CD14-positive monocyte (primary cell): ENCODE data around the gene RNF220. TPM values are rescaled to one million over a fixed set of nuclear protein-coding genes. Genes with fewer than 3 reads are reported as not detected.
A peak's percentile ranks its signal among the peaks of the same experiment; 100 is the strongest.
"Not testable (repeated sequence)": the region's sequence is repeated elsewhere in the genome, so short reads cannot be mapped to it uniquely, and the experiment has no call there.

ENCODE experiments used
- DNase-seq, 3 donors: peaks; one replicate each; pipeline ENCODE4 v3.0.0-alpha.2; 2011 to 2022
- H2AFZ ChIP-seq: 2 replicates; pipeline ENCODE4 v1.6.0; 2012; ENCODE audit warnings: mild to moderate bottlenecking, low read depth, low read length, inconsistent platforms; ENCODE audit not compliant: insufficient read depth, poor library complexity, severe bottlenecking
- H3K27ac ChIP-seq, 2 donors: 1 replicate in 1 of 2; 2 replicates in 1 of 2; pipeline ENCODE4 v1.5.1; 2012 to 2013; ENCODE audit warnings: low read length in 2 of 2, control low read depth in 1 of 2, inconsistent platforms in 1 of 2, low read depth in 1 of 2, mild to moderate bottlenecking in 1 of 2
- H3K27me3 ChIP-seq, 2 donors: one replicate each; pipeline versions ENCODE4 v1.6.0 to v1.6.1; 2011 to 2013; ENCODE audit warnings: low read length in 2 of 2; ENCODE audit not compliant: control insufficient read depth in 2 of 2, insufficient read depth in 2 of 2
- H3K36me3 ChIP-seq, 2 donors: replicated peaks in 1 of 2; 1 replicate in 1 of 2; 2 replicates in 1 of 2; pipeline versions ENCODE4 v1.5.1 to v1.6.1; 2012 to 2013; ENCODE audit warnings: low read length in 2 of 2, control low read depth in 1 of 2, inconsistent platforms in 1 of 2, mild to moderate bottlenecking in 1 of 2; ENCODE audit not compliant: insufficient read depth in 2 of 2, control insufficient read depth in 1 of 2
- H3K4me1 ChIP-seq, 2 donors: 1 replicate in 1 of 2; 2 replicates in 1 of 2; pipeline versions ENCODE4 v1.5.1 to v1.6.1; 2012 to 2013; ENCODE audit warnings: low read length in 2 of 2, control low read depth in 1 of 2, inconsistent platforms in 1 of 2, mild to moderate bottlenecking in 1 of 2, moderate library complexity in 1 of 2; ENCODE audit not compliant: insufficient read depth in 2 of 2, control insufficient read depth in 1 of 2
- H3K4me2 ChIP-seq: replicated peaks from 2 replicates; pipeline ENCODE3; 2012; ENCODE audit warnings: low read length, moderate library complexity, mild to moderate bottlenecking; ENCODE audit not compliant: poor library complexity, severe bottlenecking; ENCODE audit errors: extremely low read depth
- H3K4me3 ChIP-seq, 3 experiments: fragments of 200-600 bp in 1 of 3; sonication (generic) in 1 of 3; replicated peaks in 1 of 3; 1 replicate in 2 of 3; 2 replicates in 1 of 3; pipeline ENCODE4 v1.5.1; 2011 to 2013; ENCODE audit warnings: low read length in 3 of 3, mild to moderate bottlenecking in 3 of 3, control low read depth in 2 of 3, low read depth in 2 of 3, inconsistent platforms in 1 of 3, moderate library complexity in 1 of 3
- H3K79me2 ChIP-seq: 2 replicates; pipeline ENCODE4 v1.6.0; 2012; ENCODE audit warnings: mild to moderate bottlenecking, control low read depth, inconsistent platforms, low read length, moderate library complexity; ENCODE audit not compliant: insufficient read depth
- H3K9ac ChIP-seq: 2 replicates; pipeline ENCODE4 v1.6.0; 2017; ENCODE audit warnings: low read length, mild to moderate bottlenecking; ENCODE audit not compliant: insufficient read depth, poor library complexity, severe bottlenecking
- H3K9me3 ChIP-seq, 2 donors: replicated peaks in 1 of 2; 1 replicate in 1 of 2; 2 replicates in 1 of 2; pipeline versions ENCODE4 v1.5.1 to v1.6.1; 2012 to 2013; ENCODE audit warnings: low read length in 2 of 2, control low read depth in 1 of 2; ENCODE audit not compliant: control insufficient read depth in 1 of 2, insufficient read depth in 1 of 2
- H4K20me1 ChIP-seq: 2 replicates; pipeline ENCODE4 v1.6.0; 2012; ENCODE audit warnings: mild to moderate bottlenecking, low read length, control low read depth, moderate library complexity; ENCODE audit not compliant: insufficient read depth
- H3K27ac Mint-ChIP-seq, 7 donors: one replicate each; pipeline ENCODE4 v1.8.0; 2020; ENCODE audit warnings: mild to moderate bottlenecking in 7 of 7, mixed read lengths in 7 of 7, moderate library complexity in 6 of 7, inconsistent platforms in 2 of 7
- H3K27me3 Mint-ChIP-seq, 3 donors: one replicate each; pipeline ENCODE4 v1.8.0; 2021 to 2022; ENCODE audit warnings: low read depth in 3 of 3, mild to moderate bottlenecking in 3 of 3, mixed read lengths in 3 of 3, moderate library complexity in 3 of 3, inconsistent platforms in 1 of 3
- H3K36me3 Mint-ChIP-seq, 2 donors: one replicate each; pipeline ENCODE4 v1.8.0; 2020; ENCODE audit warnings: mixed read lengths in 2 of 2, inconsistent platforms in 1 of 2, mild to moderate bottlenecking in 1 of 2
- H3K4me1 Mint-ChIP-seq: one replicate; pipeline ENCODE4 v1.8.0; 2020; ENCODE audit warnings: mild to moderate bottlenecking, mixed read lengths
- H3K4me3 Mint-ChIP-seq, 2 donors: one replicate each; pipeline ENCODE4 v1.8.0; 2020; ENCODE audit warnings: mild to moderate bottlenecking in 2 of 2, mixed read lengths in 2 of 2, moderate library complexity in 1 of 2
- H3K9me3 Mint-ChIP-seq, 7 donors: one replicate each; pipeline ENCODE4 v1.8.0; 2020 to 2022; ENCODE audit warnings: mixed read lengths in 7 of 7, mild to moderate bottlenecking in 6 of 7, moderate library complexity in 6 of 7, inconsistent platforms in 2 of 7
- CTCF ChIP-seq: fragments of 200-600 bp; IDR thresholded peaks from one replicate; pipeline ENCODE4 v1.8.0; 2022; ENCODE audit warnings: antibody characterized with exemption, mild to moderate bottlenecking
- WGBS: methylation state at CpG from one replicate; pipeline ENCODE4 v1.1.5; 2013; ENCODE audit warnings: missing lambda C conversion rate; ENCODE audit not compliant: insufficient coverage; 5-methylcytosine and 5-hydroxymethylcytosine counted together
- intact Hi-C, 2 donors: fragments of 100-400 bp; cut with micrococcal nuclease; formaldehyde crosslinking; loops; one replicate each; pipeline versions ENCODE4 v1.15.0 to v1.15.1; 2023
- polyA plus RNA-seq, 3 donors: library from polyadenylated mRNA; depleted of rRNA in 1 of 3; unstranded in 2 of 3; stranded (reverse) in 1 of 3; fragments of 300-500 nt in 2 of 3; fragments of >200 nt in 1 of 3; fragmentation: Illumina TruSeq in 2 of 3; gene quantifications; 1 replicate in 2 of 3; 2 replicates in 1 of 3; pipeline ENCODE4 v1.2.3, GENCODE V29; 2012 to 2021

RNF220 gene
- polyA plus RNA-seq, 3 donors = 39.4 to 133 (median 49.4) TPM

GRCh38 chr1:44663417-44663816 is 258.4 kb downstream of the RNF220 start:
- peaks cover 12 to 24% of the 10 kb centered on the region in 2 donors for H3K36me3 Mint-ChIP-seq

GRCh38 chr1:44664730-44665370 is 259.8 kb downstream of the RNF220 start:
- no peak for DNase-seq
- Histone ChIP-seq H3K27me3 (no peaks in the 10 kb centered on the region), H3K4me2 (no peak overlapping the region), H2AFZ (no peak overlapping the region), H4K20me1 (no peaks in the 10 kb centered on the region), H3K9ac (no peak overlapping the region), H3K4me1 (peaks cover 4 to 10% of the 10 kb centered on the region in 2 donors), H3K4me3 (no peak overlapping the region), H3K36me3 (peaks cover 0 to 5% of the 10 kb centered on the region in 2 donors), H3K79me2 (no peaks in the 10 kb centered on the region), H3K9me3 (no peaks in the 10 kb centered on the region), H3K27ac (no peak overlapping the region)
- TF ChIP-seq CTCF = no peak
- Mint-ChIP-seq H3K36me3 (peaks cover 10 to 22% of the 10 kb centered on the region in 2 donors), H3K4me1 (peaks cover 15% of the 10 kb centered on the region), H3K9me3 (no peaks in the 10 kb centered on the region), H3K4me3 (no peak overlapping the region), H3K27me3 (peaks cover 0 to 3% (median 2%) of the 10 kb centered on the region in 3 donors), H3K27ac (no peak overlapping the region)
- 41% methylated on average over 11 of the region's 12 CpGs for WGBS
- intact Hi-C loops = no loop called here

More at GRCh38 chr1:44663417-44663816, 258.4 kb downstream of the RNF220 start:
- WGBS = 89% methylated on average over 5 of the region's 5 CpGs
- intact Hi-C loops = no loop called here
- no peak overlapping the region for H3K9ac ChIP-seq
- Mint-ChIP-seq H3K4me1 (peaks cover 15% of the 10 kb centered on the region), H3K27ac (peak overlapping the region in 1 of 7 donors; percentile 43), H3K9me3 (no peaks in the 10 kb centered on the region), H3K27me3 (peaks cover 0 to 5% (median 2%) of the 10 kb centered on the region in 3 donors), H3K4me3 (no peak overlapping the region)
- H3K4me3 ChIP-seq = no peak overlapping the region
- H4K20me1 ChIP-seq = no peaks in the 10 kb centered on the region
- no peaks in the 10 kb centered on the region for H3K9me3 ChIP-seq
- TF ChIP-seq CTCF = no peak
- H3K4me1 ChIP-seq = peaks cover 4 to 10% of the 10 kb centered on the region in 2 donors
- no peaks in the 10 kb centered on the region for H3K27me3 ChIP-seq
- H3K4me2 ChIP-seq = no peak overlapping the region
- H2AFZ ChIP-seq = no peak overlapping the region
- H3K27ac ChIP-seq = no peak overlapping the region
- H3K79me2 ChIP-seq = no peaks in the 10 kb centered on the region
- no peak for DNase-seq
- H3K36me3 ChIP-seq = no peaks in the 10 kb centered on the region

- H3K9ac ChIP-seq, H3K9me3 ChIP-seq, H3K4me3 Mint-ChIP-seq, H3K27ac Mint-ChIP-seq, H3K27me3 Mint-ChIP-seq, H4K20me1 ChIP-seq, H2AFZ ChIP-seq, H3K36me3 ChIP-seq, DNase-seq, H3K4me2 ChIP-seq, H3K27me3 ChIP-seq, H3K27ac ChIP-seq, H3K4me3 ChIP-seq, intact Hi-C loops, H3K9me3 Mint-ChIP-seq: not testable (repeated sequence)
- Mint-ChIP-seq H3K36me3 (peaks cover 15 to 29% of the 10 kb centered on the region in 2 donors), H3K4me1 (peaks cover 24% of the 10 kb centered on the region)
- peaks cover 15 to 20% of the 10 kb centered on the region in 2 donors for H3K4me1 ChIP-seq
- peaks cover 11% of the 10 kb centered on the region for H3K79me2 ChIP-seq
- no CpG with 5 or more reads among the region's 1 CpG for WGBS
Observed at GRCh38 chr1:44666719-44667118, 261.7 kb downstream of the RNF220 start.
